Prostate gland (tissue), 2 donors: ENCODE data around the gene AARS2. TPM values are rescaled to one million over a fixed set of nuclear protein-coding genes. Genes with fewer than 3 reads are reported as not detected.

ENCODE experiments used
- DNase-seq: peaks from one replicate; pipeline ENCODE4 v3.0.0-alpha.2; 2019; ENCODE audit warnings: low spot score
- H3K27ac ChIP-seq, 2 donors: fragments of 200-600 bp; sonication (generic); 2 replicates each; pipeline ENCODE4 v1.5.1; 2017 to 2019
- H3K27me3 ChIP-seq: fragments of 200-600 bp; sonication (generic); replicated peaks from 2 replicates; pipeline ENCODE4 v1.5.1; 2019; ENCODE audit not compliant: insufficient read depth
- H3K36me3 ChIP-seq, 2 donors: fragments of 200-600 bp; sonication (generic); 1 replicate in 1 of 2; 2 replicates in 1 of 2; pipeline versions ENCODE4 v1.5.1 to v1.8.1; 2017 to 2019
- H3K4me1 ChIP-seq: fragments of 200-600 bp; sonication (generic); replicated peaks from 2 replicates; pipeline ENCODE4 v1.5.1; 2019
- H3K4me3 ChIP-seq, 2 donors: fragments of 200-600 bp; sonication (generic); 2 replicates each; pipeline ENCODE4 v1.5.1; 2017 to 2019
- H3K9me3 ChIP-seq: fragments of 200-600 bp; sonication (generic); 2 replicates; pipeline ENCODE4 v1.5.1; 2017
- CTCF ChIP-seq, 4 experiments: fragments of 200-600 bp in 2 of 4; fragments of 450-650 bp in 2 of 4; sonication (generic) in 2 of 4; IDR thresholded peaks; 1 replicate in 3 of 4; 2 replicates in 1 of 4; pipeline ENCODE4 v1.5.1; 2016 to 2019; ENCODE audit warnings: antibody characterized with exemption in 4 of 4, mild to moderate bottlenecking in 2 of 4, moderate library complexity in 2 of 4
- POLR2A ChIP-seq: fragments of 450-650 bp; IDR thresholded peaks from one replicate; pipeline ENCODE4 v1.6.1; 2016; ENCODE audit warnings: antibody characterized with exemption, mild to moderate bottlenecking
- POLR2AphosphoS5 ChIP-seq: sonication (generic); formaldehyde crosslinking; IDR thresholded peaks from one replicate; pipeline ENCODE4 v1.6.1; 2017; ENCODE audit warnings: antibody characterized with exemption
- WGBS: methylation state at CpG from one replicate; pipeline ENCODE4 v1.1.5; 2018; 5-methylcytosine and 5-hydroxymethylcytosine counted together
- intact Hi-C: fragments of 100-400 bp; cut with DNase I; formaldehyde crosslinking; loops from one replicate; pipeline ENCODE4 v1.14.2; 2022
- microRNA counts, 2 donors: library from miRNA; unstranded; fragments of <30 nt; microRNA quantifications; one replicate each; lab custom pipeline; 2016 to 2017
- total RNA-seq, 2 donors: library from RNA; depleted of rRNA; stranded (reverse); fragments of >200 nt; gene quantifications; one replicate each; pipeline ENCODE4 v1.1.0, GENCODE V29; 2016

AARS2 gene
- total RNA-seq, 2 donors from 2014 or later, result 17.4 to 19.4 TPM

GRCh38 chr6:44250067-44250717 lies 63.0 kb downstream of the AARS2 start:
- DNase-seq, result no peak
- peaks cover 21 to 37% of the 10 kb centered on the region in 2 donors for H3K36me3 ChIP-seq
- intact Hi-C loops, result no loop called here
- H3K27ac ChIP-seq, result no peak overlapping the region
- WGBS, result 72% methylated on average over 6 of the region's 6 CpGs
- no peaks in the 10 kb centered on the region for H3K9me3 ChIP-seq
- H3K4me1 ChIP-seq, result peaks cover 9% of the 10 kb centered on the region
- H3K27me3 ChIP-seq, result no peaks in the 10 kb centered on the region
- no peak for TF ChIP-seq POLR2A
- no peak for TF ChIP-seq CTCF (IDR thresholded peaks at IDR 0.05)
- TF ChIP-seq POLR2AphosphoS5, result no peak
- no peak overlapping the region for H3K4me3 ChIP-seq

MicroRNAs encoded within 50 kb of the gene (microRNA counts, 767-probe panel; counts per million panel counts)
- 431 to 1,117 counts per million in 2 donors for microRNA hsa-miR-4647 (lab: Ali Mortazavi, UCI)

Other genes with a start within 250 kb of the AARS2 start
- 10 to 100 TPM; 35.7 to 48.1 TPM for gene MRPL14, start 185.9 kb downstream of the AARS2 start, total RNA-seq
- 100 to 1,000 TPM in 1 of 2 donors, 10 to 100 TPM in 1; 50.9 to 113 TPM for gene TMEM63B, start 185.8 kb downstream of the AARS2 start, total RNA-seq
- 1 to 10 TPM in 1 of 2 donors, not detected in 1; 5.9 TPM for gene CAPN11, start 154.5 kb downstream of the AARS2 start, total RNA-seq
- not detected for gene MYMX, start 96.4 kb downstream of the AARS2 start, total RNA-seq
- 10 to 100 TPM; 18.5 to 58.9 TPM for gene SLC29A1, start 89.8 kb downstream of the AARS2 start, total RNA-seq
- 100 to 1,000 TPM; 650 to 805 TPM for gene HSP90AB1, start 66.2 kb downstream of the AARS2 start, total RNA-seq
- gene SLC35B2, start 55.8 kb downstream of the AARS2 start, total RNA-seq, result 10 to 100 TPM; 44.5 to 59.9 TPM
- 10 to 100 TPM; 20.8 to 34.4 TPM for gene NFKBIE, start 47.8 kb downstream of the AARS2 start, total RNA-seq
- gene TMEM151B, start 42.9 kb downstream of the AARS2 start, total RNA-seq, result 1 to 10 TPM in 1 of 2 donors, under 1 TPM in 1; 0.09 to 1.1 TPM
- 1 to 10 TPM in 1 of 2 donors, not detected in 1; 2.0 TPM for gene SPATS1, start 29.3 kb upstream of the AARS2 start, total RNA-seq
- 10 to 100 TPM; 18.0 to 18.9 TPM for gene CDC5L, start 74.4 kb upstream of the AARS2 start, total RNA-seq